MCF 10A (cell line): Measurements from ENCODE around the gene TFCP2L1. TPM values are rescaled to one million over a fixed set of nuclear protein-coding genes. Genes with fewer than 3 reads are reported as not detected.
A peak's percentile ranks its signal among the peaks of the same experiment; 100 is the strongest.

Source experiments
- BruUV-seq: library from RNA; stranded (reverse); fragments of 400-500 nt; replicated peaks from 2 replicates; lab custom pipeline; 2021; lab: Mats Ljungman, UMichigan
- CTCF ChIA-PET: fragments of 300-600 bp; sonication (Branson Sonifier 250); formaldehyde crosslinking; extraction: SDS; loops from one replicate; lab custom pipeline; 2021; ENCODE audit warnings: antibody characterized with exemption, inconsistent platforms; lab: Yijun Ruan, JAX
- POLR2A ChIA-PET: fragments of 300-600, 350-650 bp; sonication (Branson Sonifier 250); formaldehyde crosslinking; extraction: SDS; loops from one replicate; lab custom pipeline; 2020; ENCODE audit warnings: antibody characterized with exemption, inconsistent platforms; lab: Yijun Ruan, JAX
- DNase-seq: peaks from one replicate; pipeline ENCODE4 v3.0.0-alpha.2; 2018; ENCODE audit not compliant: unreplicated experiment
- H3K27ac Mint-ChIP-seq: one replicate; pipeline ENCODE4 v1.8.0; 2022; ENCODE audit warnings: mild to moderate bottlenecking, low read depth, mixed read lengths; ENCODE audit not compliant: unreplicated experiment
- H3K27me3 Mint-ChIP-seq: one replicate; pipeline ENCODE4 v1.8.0; 2022; ENCODE audit warnings: mixed read lengths; ENCODE audit not compliant: insufficient read depth, unreplicated experiment
- H3K36me3 Mint-ChIP-seq: one replicate; pipeline ENCODE4 v1.8.0; 2022; ENCODE audit warnings: mild to moderate bottlenecking, moderate library complexity, mixed read lengths; ENCODE audit not compliant: insufficient read depth, unreplicated experiment
- H3K4me1 Mint-ChIP-seq: one replicate; pipeline ENCODE4 v1.8.0; 2022; ENCODE audit warnings: mixed read lengths; ENCODE audit not compliant: insufficient read depth, unreplicated experiment
- H3K4me3 Mint-ChIP-seq: one replicate; pipeline ENCODE4 v1.8.0; 2022; ENCODE audit warnings: mild to moderate bottlenecking, moderate library complexity, mixed read lengths; ENCODE audit not compliant: unreplicated experiment
- H3K9me3 Mint-ChIP-seq: one replicate; pipeline ENCODE4 v1.8.0; 2022; ENCODE audit warnings: mixed read lengths; ENCODE audit not compliant: unreplicated experiment
- CTCF ChIP-seq: fragments of 200-600 bp; IDR thresholded peaks from one replicate; pipeline ENCODE4 v1.8.0; 2022; ENCODE audit warnings: antibody characterized with exemption, mild to moderate bottlenecking; ENCODE audit not compliant: unreplicated experiment
- intact Hi-C: fragments of 100-400 bp; cut with micrococcal nuclease; formaldehyde crosslinking; loops from 2 replicates; pipeline ENCODE4 v1.14.1; 2022
- total RNA-seq: library from RNA; stranded (reverse); gene quantifications from 2 replicates; pipeline ENCODE4 v1.2.3, GENCODE V29; 2022

Gene TFCP2L1
- total RNA-seq, 1 experiment from 2014 or later = 22.6 TPM

GRCh38 chr2:121173112-121173511, 111.9 kb downstream of the TFCP2L1 start:
- peak overlapping the region; percentile 2 for H3K27ac Mint-ChIP-seq
- no peaks in the 10 kb centered on the region for H3K36me3 Mint-ChIP-seq
- H3K4me3 Mint-ChIP-seq = no peak overlapping the region
- H3K9me3 Mint-ChIP-seq = peaks cover 5% of the 10 kb centered on the region
- intact Hi-C loops = no loop called here
- DNase-seq = peak; percentile 83
- peaks cover 23% of the 10 kb centered on the region for H3K4me1 Mint-ChIP-seq
- no TSS peak for BruUV-seq
- POLR2A ChIA-PET = interaction anchor here (0.8 to 1.2 kb wide), 3 partner anchors 11 to 24 kb away, joined by 4 to 5 read pairs (median 5); no protein-coding TSS in a partner anchor
- TF ChIP-seq CTCF = no peak
- CTCF ChIA-PET = no interaction called here
- no peaks in the 10 kb centered on the region for H3K27me3 Mint-ChIP-seq

- ChIA-PET CTCF (interaction anchor here (1.2 kb wide), 1 partner anchor 12 kb away, joined by 3 read pairs; no protein-coding TSS in a partner anchor), POLR2A (interaction anchor here (0.8 to 1.2 kb wide), 3 partner anchors 10 to 24 kb away, joined by 4 to 5 read pairs (median 5); no protein-coding TSS in a partner anchor)
- Mint-ChIP-seq H3K4me1 (peaks cover 23% of the 10 kb centered on the region), H3K36me3 (peaks cover 4% of the 10 kb centered on the region), H3K4me3 (no peak overlapping the region), H3K27ac (peak overlapping the region; percentile 2), H3K27me3 (no peaks in the 10 kb centered on the region), H3K9me3 (peaks cover 5% of the 10 kb centered on the region)
- intact Hi-C loops = no loop called here
- TF ChIP-seq CTCF = no peak
- DNase-seq = no peak
- BruUV-seq = no TSS peak
Measured at GRCh38 chr2:121172456-121172855, 112.5 kb downstream of the TFCP2L1 start.

GRCh38 chr2:121171625-121172119, 113.3 kb downstream of the TFCP2L1 start:
- BruUV-seq = no TSS peak
- no peak overlapping the region for H3K4me3 Mint-ChIP-seq
- POLR2A ChIA-PET = interaction anchor here (0.9 kb wide), 1 partner anchor 26 kb away, joined by 3 read pairs; no protein-coding TSS in a partner anchor

More at GRCh38 chr2:121171625-121172119, 113.3 kb downstream of the TFCP2L1 start:
- CTCF ChIA-PET = interaction anchor here (1.0 to 1.2 kb wide), 2 partner anchors 11 to 184 kb away, joined by 3 read pairs; no protein-coding TSS in a partner anchor
- H3K9me3 Mint-ChIP-seq = peaks cover 5% of the 10 kb centered on the region
- no peaks in the 10 kb centered on the region for H3K27me3 Mint-ChIP-seq
- H3K36me3 Mint-ChIP-seq = peaks cover 6% of the 10 kb centered on the region
- TF ChIP-seq CTCF = no peak
- peaks cover 23% of the 10 kb centered on the region for H3K4me1 Mint-ChIP-seq
- DNase-seq = no peak
- intact Hi-C loops = no loop called here
- H3K27ac Mint-ChIP-seq = peak overlapping the region; percentile 2
